ENCODE results near the gene A2M.

GRCh38 chr12:9149372-9149771 lies 33.7 kb upstream of the A2M start:
- TF ChIP-seq CTCF (conservative IDR thresholded peaks at IDR 0.05; ENCODE audit: low read depth in 2 of 2) (peak; percentile 85 to 87), POLR2AphosphoS5 (IDR thresholded peaks at IDR 0.05; ENCODE audit: low read depth) (no peak), EZH2 (IDR thresholded peaks at IDR 0.05; ENCODE audit: low read depth, unreplicated experiment) (no peak), ZNF331 (CRISPR knock-in tag; IDR thresholded peaks at IDR 0.05; ENCODE audit: low read depth) (no peak), ZNF114 (CRISPR knock-in tag; IDR thresholded peaks at IDR 0.05) (no peak), JUNB (IDR thresholded peaks at IDR 0.05; ENCODE audit: unreplicated experiment) (no peak)

Data from GM23338 (cell line).